AG08395 (cell line): ENCODE measurements around the gene GPT2.
A peak's percentile ranks its signal among the peaks of the same experiment; 100 is the strongest.

Experiments used
- DNase-seq: peaks from one replicate; pipeline ENCODE4 v3.0.0; 2012; ENCODE audit warnings: mixed read lengths, low spot score

GPT2 gene

DNA sequence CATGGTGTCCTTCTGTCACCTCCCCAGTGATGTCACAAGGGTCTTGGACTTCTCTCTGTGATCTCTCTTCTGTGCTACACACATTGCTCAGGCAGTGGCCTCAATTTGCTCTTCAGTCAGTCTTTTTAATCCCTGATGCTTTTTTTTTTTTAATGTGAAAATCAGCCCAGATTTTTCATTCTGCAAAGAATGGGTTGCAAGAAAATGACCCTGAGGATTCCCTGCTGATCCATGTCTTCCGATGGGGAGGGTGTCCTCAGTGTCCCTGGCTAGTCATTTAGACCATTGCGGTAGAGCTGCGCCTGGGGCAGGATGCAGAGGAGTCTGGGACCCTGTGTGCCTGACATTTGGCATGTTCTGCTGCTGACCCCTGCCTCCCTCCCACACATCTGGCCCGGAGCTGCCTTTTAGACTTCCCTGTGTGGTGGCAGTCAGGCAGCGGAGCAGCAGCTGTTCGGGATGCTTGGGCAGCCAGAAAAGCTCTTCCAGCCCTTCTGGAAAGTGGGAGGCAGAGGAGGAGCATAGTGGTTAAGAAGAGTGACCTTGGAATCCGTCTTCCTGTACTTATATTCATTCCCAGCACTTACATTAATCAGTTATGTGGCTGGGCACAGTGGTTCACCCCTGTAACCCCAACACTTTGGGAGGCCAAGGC, 12.3 kb downstream of the GPT2 start:
- DNase-seq = no peak

DNA sequence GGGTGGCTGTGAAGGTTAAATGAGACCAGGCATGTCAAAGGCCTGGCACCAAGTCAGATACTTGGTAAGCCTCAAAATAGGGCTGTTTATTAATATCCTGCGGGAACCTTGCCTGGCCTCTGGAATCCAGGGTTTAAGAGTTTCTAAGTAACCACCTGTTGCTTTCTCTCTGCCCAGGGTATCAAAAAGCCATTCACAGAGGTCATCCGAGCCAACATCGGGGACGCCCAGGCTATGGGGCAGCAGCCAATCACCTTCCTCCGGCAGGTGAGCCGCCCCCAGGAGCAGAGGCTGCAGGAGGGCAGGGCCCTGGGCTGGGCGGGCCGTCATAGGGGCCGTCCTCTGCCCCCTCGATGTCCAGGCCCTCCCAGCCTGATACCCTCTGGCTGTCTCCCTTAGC, 13.3 kb downstream of the GPT2 start:
- no peak for DNase-seq

DNA sequence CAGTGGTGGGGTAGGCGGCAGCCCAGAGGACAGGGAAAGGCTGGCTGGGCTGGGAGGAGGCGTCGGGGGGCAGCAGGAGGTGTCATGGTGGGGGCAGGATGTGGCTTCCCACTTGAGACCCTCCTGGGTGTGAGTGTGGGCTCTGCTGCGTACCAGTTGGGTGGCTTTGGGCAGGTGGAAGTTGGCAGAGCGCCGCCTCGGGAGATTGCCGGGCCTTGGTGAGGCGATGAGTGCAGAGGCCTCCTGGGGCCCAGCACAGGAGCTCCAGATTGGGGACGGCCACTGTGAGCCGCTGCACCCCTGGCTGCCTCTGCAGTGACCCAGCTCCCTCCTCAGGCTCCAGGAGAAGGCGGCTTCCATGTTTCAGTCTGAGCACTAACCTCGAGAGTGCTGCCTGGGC, 13.8 kb downstream of the GPT2 start:
- DNase-seq = no peak

- no peak for DNase-seq
Measured at GRCh38 chr16:46899443-46900143, 15.4 kb downstream of the GPT2 start.

DNA sequence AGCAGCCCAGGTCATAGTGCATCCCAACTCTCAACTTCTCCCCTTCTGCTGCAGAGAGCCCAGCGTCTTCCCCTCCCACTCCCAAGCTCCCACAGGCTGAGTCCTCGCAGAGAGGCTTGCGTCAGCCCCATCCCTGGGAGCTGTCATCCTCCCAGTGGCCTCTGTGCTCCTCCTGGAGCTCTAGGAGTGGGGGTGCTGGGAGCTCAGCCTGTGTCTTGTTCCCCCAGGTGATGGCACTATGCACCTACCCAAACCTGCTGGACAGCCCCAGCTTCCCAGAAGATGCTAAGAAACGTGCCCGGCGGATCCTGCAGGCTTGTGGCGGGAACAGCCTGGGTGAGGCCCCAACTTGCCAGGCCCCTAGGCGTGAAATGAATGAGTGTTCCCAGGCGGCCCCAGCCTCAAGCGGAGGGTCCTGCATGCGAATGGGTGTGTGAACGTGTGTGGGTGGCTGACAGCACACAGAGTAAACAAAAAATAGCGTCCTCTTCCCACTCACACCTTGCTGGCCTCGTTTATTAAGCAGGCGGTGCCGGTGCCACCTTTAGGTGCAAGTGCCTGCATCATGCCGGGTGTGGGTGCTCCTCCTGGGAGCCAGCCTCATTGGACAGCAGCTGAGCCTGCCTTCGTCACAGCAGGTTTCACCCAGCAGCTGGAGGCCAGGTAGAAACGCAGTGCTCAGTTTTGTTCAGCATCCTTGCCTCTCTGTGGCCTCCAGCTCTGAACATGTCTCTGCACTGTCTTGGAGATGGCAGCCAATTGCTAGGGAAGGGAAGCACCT, 16.5 kb downstream of the GPT2 start:
- DNase-seq = no peak

DNA sequence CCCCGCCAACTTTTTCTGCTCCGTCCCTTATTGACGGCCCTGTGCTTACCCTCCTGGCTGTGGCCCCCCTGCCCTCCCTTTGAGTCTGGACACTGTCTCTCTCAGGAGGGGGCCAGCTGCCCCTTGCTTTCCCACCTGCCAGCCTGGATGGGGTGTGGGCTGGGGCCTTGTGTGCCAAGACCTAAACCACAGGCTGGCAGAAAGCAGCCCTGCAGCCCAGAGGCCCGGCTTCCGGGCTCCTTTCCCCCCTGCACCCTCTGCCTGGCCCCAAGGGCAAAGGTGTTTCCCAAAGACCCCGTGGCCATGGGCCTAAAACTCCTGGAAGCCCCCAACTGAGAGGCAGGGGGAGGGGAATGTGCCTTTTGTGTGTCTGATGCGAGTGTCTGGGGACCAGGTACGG, 17.5 kb downstream of the GPT2 start:
- DNase-seq = no peak

- no peak for DNase-seq
Measured at GRCh38 chr16:46903255-46903905, 19.2 kb downstream of the GPT2 start.

- no peak for DNase-seq
Measured at GRCh38 chr16:46904471-46904870, 20.3 kb downstream of the GPT2 start.

DNA sequence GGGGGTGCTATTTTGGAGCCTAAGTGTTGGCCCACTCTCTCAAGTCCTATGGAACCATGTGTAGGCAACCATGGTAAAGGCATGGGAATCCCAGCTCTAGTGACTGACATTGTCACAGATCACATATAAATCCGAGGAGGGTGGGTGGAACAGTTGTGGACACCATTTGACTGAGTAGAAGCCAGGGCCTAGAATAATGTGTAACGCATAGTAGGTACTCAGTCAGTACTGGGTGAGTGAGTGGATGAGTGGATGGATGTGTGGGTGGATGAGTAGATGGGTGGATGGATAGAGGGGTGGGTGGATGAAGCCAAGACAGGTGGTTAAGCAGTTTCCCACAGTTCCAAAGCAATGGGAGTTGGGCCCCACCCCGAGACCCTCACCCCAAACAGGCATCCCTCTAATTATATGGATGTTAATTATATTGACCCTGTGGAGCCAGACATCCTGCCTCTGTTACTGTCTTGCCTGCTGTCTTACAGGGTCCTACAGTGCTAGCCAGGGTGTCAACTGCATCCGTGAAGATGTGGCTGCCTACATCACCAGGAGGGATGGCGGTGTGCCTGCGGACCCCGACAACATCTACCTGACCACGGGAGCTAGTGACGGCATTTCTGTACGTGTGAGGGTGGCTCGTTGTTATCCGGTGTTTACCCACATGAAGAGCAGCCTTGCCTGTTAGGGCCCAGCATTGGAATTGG, 22.3 kb downstream of the GPT2 start:
- no peak for DNase-seq

DNA sequence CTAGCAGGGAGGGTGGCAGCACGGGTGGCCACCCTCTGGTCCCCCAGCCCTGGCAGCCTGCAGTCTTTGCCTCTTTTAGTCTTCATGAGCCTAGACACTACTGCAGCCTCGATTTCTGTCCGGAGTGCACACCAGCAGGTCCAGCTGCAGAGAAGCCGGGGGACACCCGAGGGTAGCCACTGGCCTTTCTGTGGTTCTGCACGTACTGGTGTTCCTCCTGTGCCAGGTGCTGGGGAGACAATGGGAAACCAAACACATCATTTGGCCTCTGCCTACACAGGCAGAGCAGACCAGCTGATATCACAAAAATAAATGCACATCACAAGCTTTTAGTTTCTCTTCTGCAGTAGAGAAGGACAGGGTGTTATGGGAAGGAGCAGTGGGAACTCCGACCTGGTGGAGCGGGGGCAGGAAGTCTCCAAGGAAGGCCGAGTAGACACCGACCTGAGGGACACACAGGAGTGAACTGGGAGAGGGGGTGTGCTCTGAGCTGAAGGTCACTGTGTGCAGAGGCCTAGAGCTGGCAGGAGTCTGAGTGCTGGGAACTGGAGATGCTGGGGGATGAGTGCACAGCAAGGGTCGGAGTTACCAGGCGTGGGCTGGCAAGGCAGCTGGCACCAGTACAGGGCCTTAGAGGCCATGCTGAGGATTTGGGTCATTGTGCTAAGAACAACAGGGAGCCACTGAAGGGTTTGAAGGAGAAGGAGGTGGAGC, 23.1 kb downstream of the GPT2 start:
- no peak for DNase-seq

DNA sequence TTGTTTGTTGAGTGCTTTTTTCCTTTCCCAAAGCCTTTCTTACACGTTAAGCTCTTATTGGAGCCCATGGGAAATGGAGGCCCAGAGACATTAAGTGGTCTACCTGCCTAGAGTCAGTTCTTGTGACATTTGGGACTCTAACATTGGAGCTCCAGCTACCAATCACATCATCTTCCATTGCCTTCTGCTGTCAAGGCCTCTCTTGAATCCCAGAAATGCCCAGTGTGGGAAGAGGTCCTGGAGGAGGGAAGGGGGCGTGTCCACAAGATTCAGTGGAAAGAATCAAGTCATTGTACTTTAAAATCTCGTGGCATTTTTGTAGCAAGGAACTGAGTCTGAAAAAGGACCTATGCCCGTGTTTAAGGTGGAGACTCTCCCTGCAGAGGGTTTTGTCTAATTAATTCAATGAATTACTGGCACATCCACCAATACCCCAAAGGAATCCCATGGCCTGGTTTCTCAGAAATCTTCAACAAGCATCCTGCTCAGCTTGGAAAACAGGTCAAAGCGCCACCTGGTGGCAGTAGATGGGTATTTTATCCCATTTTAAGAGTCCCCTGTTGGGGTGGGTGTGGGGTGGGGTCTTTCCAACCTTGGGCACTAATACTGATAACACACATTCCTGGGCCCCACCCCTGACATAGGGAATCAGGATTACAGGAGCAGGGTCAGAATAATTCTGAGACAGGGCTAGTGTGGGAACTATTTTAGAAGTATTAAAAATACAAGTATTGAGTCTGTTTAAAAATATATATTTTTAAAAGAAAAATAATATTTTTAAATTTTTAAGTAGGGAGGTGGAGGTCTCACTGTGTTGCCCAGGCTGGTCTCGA, 24.6 kb downstream of the GPT2 start:
- peak; percentile 77 for DNase-seq

DNA sequence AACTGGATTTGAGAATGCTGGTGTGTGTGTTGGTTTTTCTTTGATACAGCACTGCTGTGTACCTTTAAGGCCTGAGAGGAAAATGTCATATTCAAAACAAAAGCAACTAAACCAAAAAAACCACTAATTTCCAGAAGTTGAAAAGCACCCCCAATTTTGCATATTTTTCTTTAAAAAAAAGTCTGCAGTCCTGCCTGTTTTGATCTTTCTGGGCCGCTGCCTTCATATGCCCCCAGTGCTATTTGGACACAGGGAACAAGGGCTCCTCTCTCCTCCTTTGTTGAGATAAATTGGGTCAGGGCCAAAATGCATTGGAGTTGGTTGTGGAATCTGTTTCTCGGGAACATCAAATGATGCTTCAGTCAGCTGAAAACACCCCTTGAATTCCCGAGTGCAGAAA, 26.9 kb downstream of the GPT2 start:
- DNase-seq = no peak

DNA sequence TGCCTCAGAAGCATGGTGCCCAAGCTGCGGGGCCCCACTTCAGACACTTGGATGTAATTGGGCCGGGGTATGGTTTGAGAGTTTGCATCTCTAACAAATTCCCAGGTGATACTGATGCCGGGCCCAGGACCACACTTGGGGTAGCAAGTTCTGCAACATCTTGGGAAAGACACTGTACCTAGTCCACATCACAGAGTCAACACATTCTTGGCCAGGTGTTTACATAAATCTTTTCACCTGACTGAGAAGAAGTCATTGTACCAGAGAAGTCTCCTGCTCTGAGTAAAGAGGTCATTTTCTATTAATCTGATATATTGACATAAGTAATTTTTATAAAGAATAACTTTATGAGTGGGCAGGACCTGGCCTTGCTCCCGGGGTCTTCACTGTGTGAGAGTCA, 27.5 kb downstream of the GPT2 start:
- DNase-seq = no peak

DNA sequence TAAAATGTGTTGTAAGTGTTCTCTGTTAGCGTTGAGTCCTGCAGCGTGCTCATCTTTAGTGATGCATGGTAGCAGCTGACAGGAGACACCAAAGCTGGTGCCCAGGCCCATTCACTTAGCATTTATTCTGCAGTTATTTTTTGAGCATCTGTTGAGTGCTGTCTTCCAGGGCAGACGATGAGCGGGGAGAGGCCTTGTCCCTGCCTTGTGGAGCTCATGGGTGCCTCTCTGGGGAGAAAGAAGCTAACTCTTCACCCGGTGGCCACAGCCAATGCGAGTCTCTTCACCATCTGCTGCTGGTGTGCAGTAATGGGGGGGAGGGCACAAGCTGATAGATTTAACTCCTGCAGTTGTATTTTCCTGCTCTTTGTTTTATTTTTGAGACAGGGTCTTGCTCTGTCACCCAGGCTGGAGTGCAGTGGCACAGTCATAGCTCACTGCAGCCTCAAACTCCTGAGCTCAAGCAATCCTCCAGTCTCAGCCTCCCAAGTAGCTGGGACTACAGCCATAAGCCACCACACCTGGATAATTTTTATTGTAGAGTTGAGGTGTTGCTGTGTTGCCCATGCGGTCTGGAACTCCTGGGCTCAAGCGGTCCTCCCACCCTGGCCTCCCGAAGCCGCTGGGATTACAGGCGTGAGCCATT, 30.5 kb downstream of the GPT2 start:
- no peak for DNase-seq

- DNase-seq = no peak
Measured at GRCh38 chr16:46915483-46916025, 31.4 kb downstream of the GPT2 start.

GRCh38 chr16:46916980-46917379, 32.8 kb downstream of the GPT2 start:
- DNase-seq = peak; percentile 31

DNA sequence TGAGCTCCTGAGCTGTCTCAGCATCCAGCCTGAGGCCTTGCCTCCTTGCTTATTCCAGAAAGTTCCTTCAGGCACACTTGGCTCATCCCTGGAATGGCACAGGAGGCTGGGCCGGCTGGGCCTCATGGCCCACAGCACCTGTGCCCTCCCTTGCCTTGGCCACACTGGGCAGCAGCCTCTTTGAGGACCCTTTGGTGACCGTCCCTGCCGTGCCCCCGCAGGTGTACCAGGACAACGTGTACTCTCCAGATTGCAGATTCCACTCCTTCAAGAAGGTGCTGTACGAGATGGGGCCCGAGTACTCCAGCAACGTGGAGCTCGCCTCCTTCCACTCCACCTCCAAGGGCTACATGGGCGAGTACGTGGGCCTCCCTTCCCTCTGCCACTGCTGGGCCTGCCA, 34.2 kb downstream of the GPT2 start:
- DNase-seq = no peak

GRCh38 chr16:46918905-46919792, 35.0 kb downstream of the GPT2 start:
- DNase-seq = no peak
